ENCODE data around the gene LRPAP1. TPM values are rescaled to one million over a fixed set of nuclear protein-coding genes. Genes with fewer than 3 reads are reported as not detected.

The LRPAP1 gene
- total and polyA plus RNA-seq, 10 of the 15 experiments (the other 5 are each of a cell fraction or from before 2014, with no cell fraction given): 1.0 to 100 (median 51.1) TPM

DNA sequence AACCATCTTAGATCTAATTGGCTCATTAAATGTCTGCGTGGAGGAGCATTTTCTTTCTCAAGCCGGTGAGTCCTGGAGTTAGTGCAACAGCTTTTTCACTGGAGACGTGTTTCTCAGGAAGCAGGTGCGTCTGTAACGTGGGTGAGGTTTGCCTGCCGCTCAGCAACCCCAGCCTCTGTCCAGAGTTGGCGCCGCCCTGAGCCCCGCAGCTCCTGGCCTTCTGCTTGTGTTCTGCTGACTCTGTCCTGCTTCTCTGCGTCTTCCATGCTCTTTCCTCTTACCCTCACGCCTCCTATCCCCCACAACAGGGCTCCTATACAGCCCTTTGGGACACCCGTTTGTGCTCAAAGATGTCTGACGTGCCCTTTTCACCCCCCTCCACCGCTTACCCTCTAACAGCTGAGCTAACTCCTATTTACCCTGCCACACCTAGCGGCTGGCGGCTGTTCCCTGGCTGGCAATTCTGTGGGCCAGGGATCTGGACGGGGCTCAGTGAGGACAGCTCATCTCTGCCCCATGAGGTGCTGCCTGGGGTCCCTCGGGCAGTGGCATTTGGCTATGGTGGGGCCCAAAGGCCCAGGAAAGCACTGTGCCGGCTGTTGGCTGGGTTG is 50.3 kb downstream of the LRPAP1 start:
- H3K4me3 ChIP-seq: no peak overlapping the region
- ATAC-seq (no peak), FAIRE-seq (no peak), DNase-seq (ENCODE audit: low read depth, low spot score) (no peak)
- POLR2A ChIA-PET: no interaction called here
- peaks cover 2 to 6% of the 10 kb centered on the region in 2 experiments; a peak in 3 of 4 replicates for H3K27me3 ChIP-seq (replicated peaks in 1 of 2; ENCODE audit: control insufficient read depth in 2 of 2, insufficient read depth in 2 of 2, low read length in 1 of 2)
- CTCF ChIA-PET: interaction anchor here (0.7 to 2.1 kb wide), 5 partner anchors 132 to 399 kb away, joined by 3 to 9 read pairs (median 3); no protein-coding TSS in a partner anchor
- no peaks in the 10 kb centered on the region; the same call in 1 of the 2 replicates for H3K4me1 ChIP-seq (ENCODE audit: control insufficient read depth, insufficient read depth, low read length)
- BruUV-seq (replicated peaks): no TSS peak
- H4K20me1 ChIP-seq (ENCODE audit: control insufficient read depth, insufficient read depth): no peaks in the 10 kb centered on the region
- no peaks in the 10 kb centered on the region for H3K36me3 ChIP-seq (ENCODE audit: control insufficient read depth in 2 of 2, insufficient read depth in 2 of 2, low read length in 1 of 2)
- no peaks in the 10 kb centered on the region for H3K9me3 ChIP-seq (replicated peaks; ENCODE audit: control insufficient read depth, insufficient read depth, low read length)
- WGBS (ENCODE audit: insufficient coverage, insufficient replicate concordance, low lambda C conversion rate, missing lambda C conversion rate): 39% methylated on average over 19 of the region's 19 CpGs
- H3K4me2 ChIP-seq (ENCODE audit: control insufficient read depth, insufficient read depth): no peak overlapping the region
- H3K79me2 ChIP-seq (ENCODE audit: control insufficient read depth, insufficient read depth, low read length): no peaks in the 10 kb centered on the region
- no peak overlapping the region for H3K9ac ChIP-seq (ENCODE audit: control insufficient read depth, insufficient read depth, low read length)
- TF ChIP-seq, protein P1, sequence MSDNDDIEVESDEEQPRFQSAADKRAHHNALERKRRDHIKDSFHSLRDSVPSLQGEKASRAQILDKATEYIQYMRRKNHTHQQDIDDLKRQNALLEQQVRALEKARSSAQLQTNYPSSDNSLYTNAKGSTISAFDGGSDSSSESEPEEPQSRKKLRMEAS (IDR thresholded peaks at IDR 0.05; ENCODE audit: low read depth, low read length): no peak
- TF ChIP-seq, protein P2, sequence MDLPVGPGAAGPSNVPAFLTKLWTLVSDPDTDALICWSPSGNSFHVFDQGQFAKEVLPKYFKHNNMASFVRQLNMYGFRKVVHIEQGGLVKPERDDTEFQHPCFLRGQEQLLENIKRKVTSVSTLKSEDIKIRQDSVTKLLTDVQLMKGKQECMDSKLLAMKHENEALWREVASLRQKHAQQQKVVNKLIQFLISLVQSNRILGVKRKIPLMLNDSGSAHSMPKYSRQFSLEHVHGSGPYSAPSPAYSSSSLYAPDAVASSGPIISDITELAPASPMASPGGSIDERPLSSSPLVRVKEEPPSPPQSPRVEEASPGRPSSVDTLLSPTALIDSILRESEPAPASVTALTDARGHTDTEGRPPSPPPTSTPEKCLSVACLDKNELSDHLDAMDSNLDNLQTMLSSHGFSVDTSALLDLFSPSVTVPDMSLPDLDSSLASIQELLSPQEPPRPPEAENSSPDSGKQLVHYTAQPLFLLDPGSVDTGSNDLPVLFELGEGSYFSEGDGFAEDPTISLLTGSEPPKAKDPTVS (IDR thresholded peaks at IDR 0.05; ENCODE audit: low read depth, low read length): no peak
- TF ChIP-seq, protein P3, sequence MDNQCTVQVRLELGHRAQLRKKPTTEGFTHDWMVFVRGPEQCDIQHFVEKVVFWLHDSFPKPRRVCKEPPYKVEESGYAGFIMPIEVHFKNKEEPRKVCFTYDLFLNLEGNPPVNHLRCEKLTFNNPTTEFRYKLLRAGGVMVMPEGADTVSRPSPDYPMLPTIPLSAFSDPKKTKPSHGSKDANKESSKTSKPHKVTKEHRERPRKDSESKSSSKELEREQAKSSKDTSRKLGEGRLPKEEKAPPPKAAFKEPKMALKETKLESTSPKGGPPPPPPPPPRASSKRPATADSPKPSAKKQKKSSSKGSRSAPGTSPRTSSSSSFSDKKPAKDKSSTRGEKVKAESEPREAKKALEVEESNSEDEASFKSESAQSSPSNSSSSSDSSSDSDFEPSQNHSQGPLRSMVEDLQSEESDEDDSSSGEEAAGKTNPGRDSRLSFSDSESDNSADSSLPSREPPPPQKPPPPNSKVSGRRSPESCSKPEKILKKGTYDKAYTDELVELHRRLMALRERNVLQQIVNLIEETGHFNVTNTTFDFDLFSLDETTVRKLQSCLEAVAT (IDR thresholded peaks at IDR 0.05): no peak
- TF ChIP-seq YBX1 (IDR thresholded peaks at IDR 0.05) (no peak), SPI1 (IDR thresholded peaks at IDR 0.05; ENCODE audit: borderline replicate concordance, insufficient read depth, low read depth, low read length) (no peak)
- TF ChIP-seq, protein P4, sequence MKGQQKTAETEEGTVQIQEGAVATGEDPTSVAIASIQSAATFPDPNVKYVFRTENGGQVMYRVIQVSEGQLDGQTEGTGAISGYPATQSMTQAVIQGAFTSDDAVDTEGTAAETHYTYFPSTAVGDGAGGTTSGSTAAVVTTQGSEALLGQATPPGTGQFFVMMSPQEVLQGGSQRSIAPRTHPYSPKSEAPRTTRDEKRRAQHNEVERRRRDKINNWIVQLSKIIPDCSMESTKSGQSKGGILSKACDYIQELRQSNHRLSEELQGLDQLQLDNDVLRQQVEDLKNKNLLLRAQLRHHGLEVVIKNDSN (IDR thresholded peaks at IDR 0.05; ENCODE audit: borderline replicate concordance, extremely low read length, insufficient read depth, low read depth, low read length): no peak
- in situ Hi-C loops (cut with MboI): no loop called here
- intact Hi-C loops (cut with micrococcal nuclease; ENCODE audit: unreplicated experiment): no loop called here
- SMC1A ChIA-PET (ENCODE audit: uncharacterized antibody, unreplicated experiment): interaction anchor here (2.0 kb wide), 1 partner anchor 136 kb away, joined by 7 read pairs; no protein-coding TSS in a partner anchor
- RAD21 ChIA-PET (ENCODE audit: unreplicated experiment): interaction anchor here (2.9 kb wide), 1 partner anchor 135 kb away, joined by 19 read pairs; no protein-coding TSS in a partner anchor
- H2AFZ ChIP-seq (ENCODE audit: control insufficient read depth, low read depth, low read length): no peak overlapping the region
- H3K27ac ChIP-seq (ENCODE audit: control insufficient read depth, insufficient read depth): no peak overlapping the region

Measured in GM12878 (cell line).